ENCODE data around the gene NTSR1.

NTSR1 gene

DNA sequence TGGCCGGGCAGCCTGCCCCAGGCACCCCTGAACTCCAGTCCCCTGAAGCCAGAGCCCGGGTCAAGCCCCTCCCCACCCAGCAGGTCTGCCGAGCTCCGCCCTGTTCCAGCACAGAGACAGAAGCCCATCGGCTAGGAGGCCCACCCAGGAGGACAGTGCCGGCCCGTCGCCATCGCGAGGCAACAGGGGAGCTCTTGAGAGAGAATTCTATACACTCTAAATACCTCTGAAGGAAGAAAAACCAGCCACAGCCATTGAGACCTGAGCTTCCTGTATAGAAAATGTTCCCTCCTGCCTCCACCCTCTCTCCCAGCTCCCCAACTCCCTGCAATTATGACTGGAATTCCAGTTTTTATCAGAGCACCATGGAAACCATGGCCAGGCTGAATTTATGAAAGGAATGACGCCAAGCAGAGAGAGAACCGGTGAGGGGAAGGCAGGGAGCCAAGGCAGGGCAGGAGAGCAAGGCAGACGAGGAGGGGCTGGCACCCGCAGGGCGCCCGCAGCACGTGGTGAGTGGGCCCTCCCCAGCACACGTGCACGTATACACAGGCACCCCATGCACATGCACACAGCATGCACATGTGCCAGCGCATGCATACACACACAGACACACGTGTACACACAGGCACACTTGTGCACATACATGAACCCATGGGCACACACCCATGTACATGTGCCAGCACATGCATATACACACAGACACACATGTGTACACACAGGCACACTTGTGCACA, 60.1 kb downstream of the NTSR1 start:
- TF ChIP-seq FOXP2 (optimal IDR thresholded peaks at IDR 0.05; ENCODE audit: borderline replicate concordance, extremely low read depth, extremely low read length, insufficient read depth) (no peak), SIN3A (IDR thresholded peaks at IDR 0.05; ENCODE audit: borderline replicate concordance, insufficient read depth, low read length) (no peak), TAF1 (IDR thresholded peaks at IDR 0.05; ENCODE audit: borderline replicate concordance, insufficient read depth, low read length) (no peak), POLR2AphosphoS5 (IDR thresholded peaks at IDR 0.05; ENCODE audit: low read depth, low read length) (no peak)
- TF ChIP-seq, protein P1, sequence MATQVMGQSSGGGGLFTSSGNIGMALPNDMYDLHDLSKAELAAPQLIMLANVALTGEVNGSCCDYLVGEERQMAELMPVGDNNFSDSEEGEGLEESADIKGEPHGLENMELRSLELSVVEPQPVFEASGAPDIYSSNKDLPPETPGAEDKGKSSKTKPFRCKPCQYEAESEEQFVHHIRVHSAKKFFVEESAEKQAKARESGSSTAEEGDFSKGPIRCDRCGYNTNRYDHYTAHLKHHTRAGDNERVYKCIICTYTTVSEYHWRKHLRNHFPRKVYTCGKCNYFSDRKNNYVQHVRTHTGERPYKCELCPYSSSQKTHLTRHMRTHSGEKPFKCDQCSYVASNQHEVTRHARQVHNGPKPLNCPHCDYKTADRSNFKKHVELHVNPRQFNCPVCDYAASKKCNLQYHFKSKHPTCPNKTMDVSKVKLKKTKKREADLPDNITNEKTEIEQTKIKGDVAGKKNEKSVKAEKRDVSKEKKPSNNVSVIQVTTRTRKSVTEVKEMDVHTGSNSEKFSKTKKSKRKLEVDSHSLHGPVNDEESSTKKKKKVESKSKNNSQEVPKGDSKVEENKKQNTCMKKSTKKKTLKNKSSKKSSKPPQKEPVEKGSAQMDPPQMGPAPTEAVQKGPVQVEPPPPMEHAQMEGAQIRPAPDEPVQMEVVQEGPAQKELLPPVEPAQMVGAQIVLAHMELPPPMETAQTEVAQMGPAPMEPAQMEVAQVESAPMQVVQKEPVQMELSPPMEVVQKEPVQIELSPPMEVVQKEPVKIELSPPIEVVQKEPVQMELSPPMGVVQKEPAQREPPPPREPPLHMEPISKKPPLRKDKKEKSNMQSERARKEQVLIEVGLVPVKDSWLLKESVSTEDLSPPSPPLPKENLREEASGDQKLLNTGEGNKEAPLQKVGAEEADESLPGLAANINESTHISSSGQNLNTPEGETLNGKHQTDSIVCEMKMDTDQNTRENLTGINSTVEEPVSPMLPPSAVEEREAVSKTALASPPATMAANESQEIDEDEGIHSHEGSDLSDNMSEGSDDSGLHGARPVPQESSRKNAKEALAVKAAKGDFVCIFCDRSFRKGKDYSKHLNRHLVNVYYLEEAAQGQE (IDR thresholded peaks at IDR 0.05; ENCODE audit: insufficient read depth in 1 of 2, low read depth in 2 of 2, low read length in 2 of 2), result no peak

DNA sequence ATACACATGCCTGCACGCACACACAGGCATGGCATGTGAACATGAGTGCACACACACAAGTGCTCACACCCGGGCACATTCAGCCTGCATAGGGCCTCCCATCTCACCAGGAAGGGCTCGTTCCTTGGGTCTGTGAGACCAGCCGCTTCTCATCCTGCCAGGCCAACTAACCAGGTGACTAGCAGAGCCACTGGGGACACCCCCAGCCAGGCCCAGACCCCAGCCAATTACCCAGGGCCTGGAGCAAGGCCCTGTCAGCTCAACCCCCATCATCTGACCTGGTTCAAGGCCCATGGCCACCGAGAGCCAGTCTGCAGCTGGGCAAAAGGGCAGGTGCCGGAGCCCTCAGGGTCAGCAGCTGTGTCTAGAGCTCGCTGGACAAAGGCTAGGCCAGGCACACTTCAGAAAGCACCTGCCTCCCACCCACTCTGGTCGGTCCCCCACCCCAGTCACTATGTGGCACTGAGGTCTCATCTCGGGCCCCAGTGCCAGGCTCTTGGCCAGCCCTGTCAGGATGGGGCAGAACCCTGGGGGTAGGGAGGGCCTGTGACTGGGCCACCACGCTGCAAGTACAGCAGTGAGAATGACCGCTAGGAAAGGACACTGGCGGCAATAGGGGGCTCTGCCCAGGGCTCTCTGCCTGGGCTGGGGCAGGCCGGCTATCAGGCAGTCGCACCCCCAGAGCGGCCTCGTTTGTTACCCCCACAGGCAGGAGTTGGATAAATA, 60.9 kb downstream of the NTSR1 start:
- no peak for TF ChIP-seq POLR2AphosphoS5 (IDR thresholded peaks at IDR 0.05; ENCODE audit: low read depth, low read length)
- TF ChIP-seq FOXP2 (optimal IDR thresholded peaks at IDR 0.05; ENCODE audit: borderline replicate concordance, extremely low read depth, extremely low read length, insufficient read depth), result no peak
- TF ChIP-seq, protein P1 (IDR thresholded peaks at IDR 0.05; ENCODE audit: insufficient read depth in 1 of 2, low read depth in 2 of 2, low read length in 2 of 2), result no peak
- no peak for TF ChIP-seq SIN3A (IDR thresholded peaks at IDR 0.05; ENCODE audit: borderline replicate concordance, insufficient read depth, low read length)

DNA sequence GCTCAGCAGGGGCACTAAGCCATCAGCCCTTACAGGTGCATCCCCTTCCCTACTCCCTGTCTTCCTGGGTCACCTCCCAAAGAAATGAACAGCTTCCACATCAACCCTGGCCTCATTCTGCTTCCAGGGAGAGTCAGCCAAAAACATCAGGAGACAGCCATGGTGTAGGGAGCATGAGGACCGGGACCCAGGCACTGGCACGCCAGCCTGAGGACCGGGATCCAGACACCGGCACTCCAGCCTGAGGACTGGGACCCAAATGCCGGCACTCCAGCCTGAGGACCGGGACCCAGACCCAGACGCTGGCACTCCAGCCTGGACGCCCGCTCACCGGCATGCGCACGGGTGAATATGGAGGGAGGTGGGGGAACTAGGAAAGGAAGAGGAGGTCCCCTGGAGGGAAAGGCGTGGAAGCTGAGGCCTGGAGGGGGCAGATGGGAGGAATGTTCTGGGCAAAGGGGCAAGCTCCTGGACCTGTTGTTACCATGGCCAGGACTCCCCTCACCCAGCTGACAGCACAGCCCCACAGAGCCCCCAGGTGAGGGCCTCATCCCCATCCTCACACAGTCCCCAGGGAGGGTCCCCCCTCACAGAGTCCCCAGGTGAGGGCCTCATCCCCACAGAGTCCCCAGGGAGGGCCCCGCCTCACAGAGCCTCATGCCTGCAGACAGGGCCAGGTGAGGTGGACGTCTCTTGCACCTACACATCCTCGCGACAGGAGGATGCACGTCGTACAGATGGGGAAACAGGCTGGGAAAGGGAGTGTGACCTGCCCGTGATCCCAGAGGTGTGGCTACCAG, 61.7 kb downstream of the NTSR1 start:
- TF ChIP-seq POLR2AphosphoS5 (IDR thresholded peaks at IDR 0.05; ENCODE audit: low read depth, low read length), result no peak
- TF ChIP-seq, protein P1 (IDR thresholded peaks at IDR 0.05; ENCODE audit: insufficient read depth in 1 of 2, low read depth in 2 of 2, low read length in 2 of 2), result no peak
- TF ChIP-seq FOXP2 (optimal IDR thresholded peaks at IDR 0.05; ENCODE audit: borderline replicate concordance, extremely low read depth, extremely low read length, insufficient read depth), result no peak
- TF ChIP-seq SIN3A (IDR thresholded peaks at IDR 0.05; ENCODE audit: borderline replicate concordance, insufficient read depth, low read length), result no peak
- TF ChIP-seq TAF1 (IDR thresholded peaks at IDR 0.05; ENCODE audit: borderline replicate concordance, insufficient read depth, low read length), result no peak

DNA sequence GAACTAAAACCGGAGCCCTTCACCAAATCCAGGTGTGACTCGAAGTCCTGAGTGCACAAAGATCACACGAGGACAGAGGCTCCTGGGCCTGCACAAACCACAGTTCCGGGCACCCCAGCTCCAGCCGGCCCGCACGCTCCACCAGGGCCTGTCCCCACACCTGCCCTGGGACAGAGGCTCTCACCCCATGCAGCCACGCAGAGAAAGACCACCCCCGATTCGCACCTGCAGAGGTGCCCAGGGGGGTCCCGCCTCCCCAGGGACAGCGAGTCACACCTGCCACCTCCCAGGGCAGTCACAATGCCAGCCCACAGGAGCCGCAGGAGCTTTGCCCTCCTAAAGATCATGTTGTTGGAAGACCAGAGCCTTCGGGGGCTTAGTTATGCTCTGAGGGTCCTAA, 62.3 kb downstream of the NTSR1 start:
- TF ChIP-seq, protein P1 (IDR thresholded peaks at IDR 0.05; ENCODE audit: insufficient read depth in 1 of 2, low read depth in 2 of 2, low read length in 2 of 2), result no peak
- TF ChIP-seq TAF1 (IDR thresholded peaks at IDR 0.05; ENCODE audit: borderline replicate concordance, insufficient read depth, low read length) (no peak), SIN3A (IDR thresholded peaks at IDR 0.05; ENCODE audit: borderline replicate concordance, insufficient read depth, low read length) (no peak), POLR2AphosphoS5 (IDR thresholded peaks at IDR 0.05; ENCODE audit: low read depth, low read length) (no peak), FOXP2 (optimal IDR thresholded peaks at IDR 0.05; ENCODE audit: borderline replicate concordance, extremely low read depth, extremely low read length, insufficient read depth) (no peak)
